WTC11 (cell line): ENCODE data around the gene PMS1. TPM values are rescaled to one million over a fixed set of nuclear protein-coding genes. Genes with fewer than 3 reads are reported as not detected.

Source experiments
- ATAC-seq: fragments of 200-7000 bp; cut with Tn5 transposase; 2 replicates; pipeline ENCODE4 v1.10.0; 2021; ENCODE audit warnings: mild to moderate bottlenecking, moderate library complexity
- CTCF ChIA-PET: fragments of 300-600 bp; sonication (Branson Sonifier 250); formaldehyde crosslinking; loops from one replicate; lab custom pipeline; 2021; ENCODE audit warnings: antibody characterized with exemption; lab: Charles Lee
- POLR2A ChIA-PET: fragments of 350-600 bp; sonication (Branson Sonifier 250); formaldehyde crosslinking; loops from one replicate; lab custom pipeline; 2021; ENCODE audit warnings: antibody characterized with exemption; lab: Charles Lee
- DNase-seq: peaks from one replicate; pipeline ENCODE4 v3.0.0; 2021; ENCODE audit warnings: low spot score
- H3K27ac Mint-ChIP-seq: 2 replicates; pipeline ENCODE4 v1.8.0; 2021; ENCODE audit warnings: mixed read lengths
- H3K27me3 Mint-ChIP-seq: 2 replicates; pipeline ENCODE4 v1.8.0; 2021; ENCODE audit warnings: low read depth, mild to moderate bottlenecking, moderate library complexity, mixed read lengths
- H3K36me3 Mint-ChIP-seq: 2 replicates; pipeline ENCODE4 v1.8.0; 2021; ENCODE audit warnings: mixed read lengths
- H3K4me1 Mint-ChIP-seq: 2 replicates; pipeline ENCODE4 v1.8.0; 2022; ENCODE audit warnings: mixed read lengths
- H3K4me3 Mint-ChIP-seq: 2 replicates; pipeline ENCODE4 v1.8.0; 2021; ENCODE audit warnings: mild to moderate bottlenecking, moderate library complexity, mixed read lengths
- H3K9me3 Mint-ChIP-seq: 2 replicates; pipeline ENCODE4 v1.8.0; 2021; ENCODE audit warnings: mixed read lengths
- ATF2 ChIP-seq: sonication (generic); formaldehyde crosslinking; IDR thresholded peaks from 2 replicates; pipeline ENCODE4 v1.8.1; 2022; ENCODE audit warnings: low read depth, missing genetic modification reagents, borderline replicate concordance
- CDX4 ChIP-seq: fragments of 250-450 bp; sonication (Bioruptor Pico); IDR thresholded peaks from 2 replicates; pipeline ENCODE4 v1.9.0; 2021; ENCODE audit warnings: moderate library complexity, mild to moderate bottlenecking, inconsistent platforms, borderline replicate concordance
- CREB1 ChIP-seq: sonication (generic); formaldehyde crosslinking; IDR thresholded peaks from 2 replicates; pipeline ENCODE4 v1.8.0; 2023; ENCODE audit warnings: mild to moderate bottlenecking, missing genetic modification reagents
- CREM ChIP-seq: sonication (generic); formaldehyde crosslinking; IDR thresholded peaks from 2 replicates; pipeline ENCODE4 v1.8.1; 2022; ENCODE audit warnings: mild to moderate bottlenecking, missing genetic modification reagents, moderate library complexity
- ELF4 ChIP-seq: sonication (generic); formaldehyde crosslinking; IDR thresholded peaks from 2 replicates; pipeline ENCODE4 v1.8.1; 2022; ENCODE audit warnings: low read depth, mild to moderate bottlenecking, moderate library complexity, missing genetic modification reagents
- EMX1 ChIP-seq: fragments of 250-450 bp; sonication (Bioruptor Pico); IDR thresholded peaks from 2 replicates; pipeline ENCODE4 v1.8.0; 2021; ENCODE audit warnings: mild to moderate bottlenecking
- FOXJ3 ChIP-seq: sonication (generic); formaldehyde crosslinking; IDR thresholded peaks from 2 replicates; pipeline ENCODE4 v1.9.0; 2021; ENCODE audit warnings: missing genetic modification reagents, mild to moderate bottlenecking, borderline replicate concordance
- IRF1 ChIP-seq: sonication (generic); formaldehyde crosslinking; IDR thresholded peaks from 2 replicates; pipeline ENCODE4 v1.8.0; 2023; ENCODE audit warnings: missing genetic modification reagents
- JAZF1 ChIP-seq: fragments of 250-450 bp; sonication (Bioruptor Pico); IDR thresholded peaks from 2 replicates; pipeline ENCODE4 v1.9.0; 2021; ENCODE audit warnings: moderate library complexity, mild to moderate bottlenecking, inconsistent platforms
- JUN ChIP-seq: sonication (generic); formaldehyde crosslinking; IDR thresholded peaks from 2 replicates; pipeline ENCODE4 v1.8.0; 2023; ENCODE audit warnings: mild to moderate bottlenecking, missing genetic modification reagents
- KAT7 ChIP-seq: sonication (generic); formaldehyde crosslinking; IDR thresholded peaks from 2 replicates; pipeline ENCODE4 v1.8.1; 2023; ENCODE audit warnings: missing genetic modification reagents, mild to moderate bottlenecking, borderline replicate concordance
- MAX ChIP-seq: sonication (generic); formaldehyde crosslinking; IDR thresholded peaks from 2 replicates; pipeline ENCODE4 v1.8.0; 2022; ENCODE audit warnings: mild to moderate bottlenecking, missing genetic modification reagents
- NR3C1 ChIP-seq: sonication (generic); formaldehyde crosslinking; conservative IDR thresholded peaks from 2 replicates; pipeline ENCODE4 v1.8.1; 2023; ENCODE audit warnings: low read depth, mild to moderate bottlenecking, missing genetic modification reagents
- OVOL2 ChIP-seq: fragments of 250-450 bp; sonication (Bioruptor Pico); IDR thresholded peaks from 2 replicates; pipeline ENCODE4 v1.9.0; 2021; ENCODE audit warnings: mild to moderate bottlenecking, borderline replicate concordance
- SP1 ChIP-seq: sonication (generic); formaldehyde crosslinking; conservative IDR thresholded peaks from 2 replicates; pipeline ENCODE4 v1.8.1; 2022; ENCODE audit warnings: missing genetic modification reagents
- USF1 ChIP-seq: sonication (generic); formaldehyde crosslinking; IDR thresholded peaks from 2 replicates; pipeline ENCODE4 v1.8.0; 2022; ENCODE audit warnings: mild to moderate bottlenecking, missing genetic modification reagents
- ZNF263 ChIP-seq: sonication (generic); formaldehyde crosslinking; IDR thresholded peaks from 2 replicates; pipeline ENCODE4 v1.8.1; 2022; ENCODE audit warnings: low read depth, mild to moderate bottlenecking, moderate library complexity, missing genetic modification reagents
- ZNF281 ChIP-seq: sonication (generic); formaldehyde crosslinking; IDR thresholded peaks from 2 replicates; pipeline ENCODE4 v1.8.0; 2023; ENCODE audit warnings: mild to moderate bottlenecking, missing genetic modification reagents
- ZNF512 ChIP-seq: sonication (generic); formaldehyde crosslinking; IDR thresholded peaks from 2 replicates; pipeline ENCODE4 v1.8.1; 2022; ENCODE audit warnings: missing genetic modification reagents, borderline replicate concordance
- ZNF532 ChIP-seq: fragments of 250-450 bp; sonication (Bioruptor Pico); IDR thresholded peaks from 2 replicates; pipeline ENCODE4 v1.9.0; 2021; ENCODE audit warnings: mild to moderate bottlenecking, borderline replicate concordance
- total RNA-seq: library from RNA; stranded (reverse); gene quantifications from 3 replicates; pipeline ENCODE4 v1.2.3, GENCODE V29; 2021

The PMS1 gene
- total RNA-seq, 1 experiment from 2014 or later = 49.8 TPM

GRCh38 chr2:189794310-189794709, 10.1 kb downstream of the PMS1 start (continued):
- TF ChIP-seq ZNF512 = no peak
- TF ChIP-seq, all 79 proteins: peak for 0

GRCh38 chr2:189797902-189798301, 13.7 kb downstream of the PMS1 start:
- peaks cover 45% of the 10 kb centered on the region for H3K36me3 Mint-ChIP-seq
- ATAC-seq (no peak), DNase-seq (no peak)
- no peak overlapping the region for H3K4me3 Mint-ChIP-seq
- ChIA-PET CTCF (interaction anchor here (0.6 to 0.9 kb wide), 5 partner anchors 84 to 1488 kb away, joined by 3 to 5 read pairs (median 4); no protein-coding TSS in a partner anchor), POLR2A (no interaction called here)
- H3K27ac Mint-ChIP-seq = no peak overlapping the region
- H3K27me3 Mint-ChIP-seq = no peaks in the 10 kb centered on the region
- TF ChIP-seq JAZF1 (CRISPR knock-in tag) (no peak), EMX1 (CRISPR knock-in tag) (no peak), CREB1 (no peak), NR3C1 (CRISPR knock-in tag) (no peak), ZNF532 (CRISPR knock-in tag) (no peak), ELF4 (no peak), CDX4 (CRISPR knock-in tag) (no peak), CREM (CRISPR knock-in tag) (no peak), FOXJ3 (no peak), USF1 (no peak), JUN (CRISPR knock-in tag) (no peak), ATF2 (CRISPR knock-in tag) (no peak), SP1 (no peak), MAX (CRISPR knock-in tag) (no peak), IRF1 (no peak), ZNF263 (no peak), KAT7 (CRISPR knock-in tag) (no peak), ZNF281 (CRISPR knock-in tag) (no peak), OVOL2 (no peak)
- TF ChIP-seq, all 79 proteins: peak for 0
- Mint-ChIP-seq H3K9me3 (no peaks in the 10 kb centered on the region), H3K4me1 (no peaks in the 10 kb centered on the region)
